B cell (primary cell): Measurements from ENCODE around the gene MYDGF. TPM values are rescaled to one million over a fixed set of nuclear protein-coding genes. Genes with fewer than 3 reads are reported as not detected.

ENCODE experiments used
- ATAC-seq: fragments of 200-7000 bp; cut with Tn5 transposase; one replicate; pipeline ENCODE4 v1.10.0; 2021; ENCODE audit warnings: low read depth, mild to moderate bottlenecking, moderate number of reproducible peaks, moderate library complexity
- CTCF ChIA-PET: fragments of 350-600 bp; sonication (Branson Sonifier 250); formaldehyde crosslinking; loops from one replicate; lab custom pipeline; 2021; ENCODE audit warnings: antibody characterized with exemption, inconsistent platforms; lab: Charles Lee
- POLR2A ChIA-PET: fragments of 350-600 bp; sonication (Branson Sonifier 250); formaldehyde crosslinking; loops from one replicate; lab custom pipeline; 2021; ENCODE audit warnings: antibody characterized with exemption; lab: Charles Lee
- DNase-seq: peaks from one replicate; pipeline ENCODE4 v3.0.0; 2013
- H2AFZ ChIP-seq: 2 replicates; pipeline ENCODE4 v1.6.1; 2012; ENCODE audit warnings: mild to moderate bottlenecking, low read depth, low read length; ENCODE audit not compliant: insufficient read depth, poor library complexity, severe bottlenecking
- H3K27ac ChIP-seq, 2 donors: 1 replicate in 1 of 2; 2 replicates in 1 of 2; pipeline ENCODE4 v1.5.1; 2012 to 2013; ENCODE audit warnings: low read length in 2 of 2, mild to moderate bottlenecking in 2 of 2, moderate library complexity in 1 of 2
- H3K27me3 ChIP-seq, 4 experiments: fragments of 200-600 bp in 1 of 4; sonication (generic) in 1 of 4; replicated peaks in 1 of 4; 1 replicate in 2 of 4; 2 replicates in 2 of 4; pipeline versions ENCODE4 v1.6.1 to v1.7.0; 2013 to 2016; ENCODE audit warnings: low read length in 3 of 4, mild to moderate bottlenecking in 2 of 4, mixed read lengths in 1 of 4, moderate library complexity in 1 of 4; ENCODE audit not compliant: insufficient read depth in 4 of 4, control insufficient read depth in 3 of 4; ENCODE audit errors: control extremely low read depth in 1 of 4
- H3K36me3 ChIP-seq, 2 experiments: replicated peaks in 1 of 2; 1 replicate in 1 of 2; 2 replicates in 1 of 2; pipeline versions ENCODE4 v1.6.1 to v1.7.1; 2013; ENCODE audit warnings: low read length in 1 of 2; ENCODE audit not compliant: insufficient read depth in 2 of 2, control insufficient read depth in 1 of 2; ENCODE audit errors: control extremely low read depth in 1 of 2, extremely low read depth in 1 of 2
- H3K4me1 ChIP-seq, 2 donors: fragments of 200-600 bp in 1 of 2; sonication (generic) in 1 of 2; 1 replicate in 1 of 2; 2 replicates in 1 of 2; pipeline versions ENCODE4 v1.5.1 to v1.6.1; 2013 to 2017; ENCODE audit warnings: low read length in 2 of 2; ENCODE audit not compliant: control insufficient read depth in 2 of 2, insufficient read depth in 2 of 2
- H3K4me2 ChIP-seq: replicated peaks from 2 replicates; pipeline ENCODE3; 2012; ENCODE audit warnings: mild to moderate bottlenecking, low read depth, low read length; ENCODE audit not compliant: poor library complexity, severe bottlenecking
- H3K4me3 ChIP-seq, 5 experiments: fragments of 200-600 bp in 1 of 5; sonication (generic) in 1 of 5; 1 replicate in 3 of 5; 2 replicates in 2 of 5; pipeline versions ENCODE4 v1.5.1 to v1.7.0; 2011 to 2016; ENCODE audit warnings: low read length in 4 of 5, mild to moderate bottlenecking in 4 of 5, low read depth in 2 of 5, control low read depth in 1 of 5, moderate library complexity in 1 of 5; ENCODE audit not compliant: insufficient read depth in 1 of 5; ENCODE audit errors: control extremely low read depth in 1 of 5, extremely low read depth in 1 of 5
- H3K79me2 ChIP-seq: fragments of 200-600 bp; sonication (generic); one replicate; pipeline ENCODE4 v1.6.0; 2016; ENCODE audit warnings: low read length; ENCODE audit not compliant: control insufficient read depth, insufficient read depth
- H3K9ac ChIP-seq: fragments of 200-600 bp; sonication (generic); 2 replicates; pipeline ENCODE4 v1.6.1; 2017; ENCODE audit warnings: mild to moderate bottlenecking, low read length, moderate library complexity
- H3K9me3 ChIP-seq, 3 donors: one replicate each; pipeline versions ENCODE4 v1.6.1 to v1.7.1; 2013; ENCODE audit warnings: low read length in 2 of 3; ENCODE audit not compliant: control insufficient read depth in 2 of 3, insufficient read depth in 1 of 3; ENCODE audit errors: control extremely low read depth in 1 of 3
- H4K20me1 ChIP-seq: 2 replicates; pipeline ENCODE4 v1.6.0; 2012; ENCODE audit warnings: mild to moderate bottlenecking, low read length; ENCODE audit not compliant: insufficient read depth, control insufficient read depth, poor library complexity, severe bottlenecking
- H3K27ac Mint-ChIP-seq: one replicate; pipeline ENCODE4 v1.8.0; 2021; ENCODE audit warnings: mixed read lengths
- H3K27me3 Mint-ChIP-seq: one replicate; pipeline ENCODE4 v1.8.0; 2021; ENCODE audit warnings: mixed read lengths
- H3K4me1 Mint-ChIP-seq: one replicate; pipeline ENCODE4 v1.8.0; 2021; ENCODE audit warnings: mixed read lengths
- H3K4me3 Mint-ChIP-seq: one replicate; pipeline ENCODE4 v1.8.0; 2021; ENCODE audit warnings: mixed read lengths
- H3K9me3 Mint-ChIP-seq: one replicate; pipeline ENCODE4 v1.8.0; 2022; ENCODE audit warnings: mixed read lengths; ENCODE audit not compliant: insufficient read depth
- EZH2 ChIP-seq: IDR thresholded peaks from 2 replicates; pipeline ENCODE4 v1.6.1; 2012; ENCODE audit warnings: borderline replicate concordance, low read depth, mild to moderate bottlenecking, moderate library complexity, low read length; ENCODE audit not compliant: insufficient read depth, poor library complexity, severe bottlenecking
- WGBS: methylation state at CpG from one replicate; pipeline ENCODE4 v1.1.5; 2013; ENCODE audit warnings: missing lambda C conversion rate; ENCODE audit not compliant: insufficient coverage; 5-methylcytosine and 5-hydroxymethylcytosine counted together
- intact Hi-C: fragments of 100-400 bp; cut with micrococcal nuclease; formaldehyde crosslinking; loops from one replicate; pipeline ENCODE4 v1.10.0; 2022
- polyA plus RNA-seq: library from polyadenylated mRNA; depleted of rRNA; stranded (reverse); fragments of >200 nt; gene quantifications from 2 replicates; pipeline ENCODE4 v1.2.3, GENCODE V29; 2012
- total RNA-seq, 2 donors: library from RNA; stranded (reverse); fragments of 120-200 nt in 1 of 2; gene quantifications; 1 replicate in 1 of 2; 2 replicates in 1 of 2; pipeline versions ENCODE4 v1.2.3 to v1.2.4, GENCODE V29; 2013 to 2022
- TF ChIP-seq, protein P1 (sequence below): fragments of 200-600 bp; IDR thresholded peaks from one replicate; pipeline ENCODE4 v1.8.0; 2022; ENCODE audit warnings: antibody characterized with exemption, mild to moderate bottlenecking

The MYDGF gene
- total and polyA plus RNA-seq, 2 donors (not counting 1 experiment from before 2014, with no cell fraction given), result 21.2 to 42.3 TPM

DNA sequence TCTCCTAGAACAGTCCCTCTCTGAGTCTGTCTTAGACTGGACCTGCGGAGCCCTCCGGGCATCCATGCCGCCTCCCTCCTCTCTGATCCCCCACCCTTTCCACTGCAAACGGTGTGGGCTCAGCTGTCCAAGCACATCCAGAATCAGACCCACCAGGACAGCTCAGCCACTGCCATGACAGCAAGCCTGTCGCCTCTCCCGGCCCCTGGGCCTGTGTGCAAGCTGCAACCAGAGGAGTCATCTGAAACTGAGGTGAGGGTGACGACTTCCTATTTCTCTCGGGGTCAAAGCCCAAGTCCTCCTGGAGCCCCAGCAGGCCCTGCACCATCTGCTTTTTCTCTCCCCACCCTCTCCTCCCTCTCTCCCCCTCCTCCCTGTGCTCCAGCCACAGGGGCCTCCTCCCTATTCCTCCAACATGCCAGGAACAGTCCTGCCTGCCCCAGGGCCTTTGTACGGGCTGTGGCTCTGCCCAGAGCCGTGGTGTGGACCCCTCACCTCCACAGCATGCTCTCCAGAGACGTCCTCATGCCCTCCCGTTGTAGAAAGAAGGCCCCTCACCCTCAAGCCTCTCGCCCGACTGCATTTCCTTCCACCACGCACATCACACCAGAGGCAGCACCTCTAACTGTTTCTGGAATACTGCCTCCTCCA, 23.5 kb upstream of the MYDGF start:
- Histone ChIP-seq H3K9me3 (no peaks in the 10 kb centered on the region), H3K4me1 (no peaks in the 10 kb centered on the region), H4K20me1 (no peaks in the 10 kb centered on the region), H3K9ac (no peak overlapping the region), H2AFZ (no peak overlapping the region), H3K79me2 (peaks cover 2% of the 10 kb centered on the region), H3K36me3 (peaks cover 0 to 85% of the 10 kb centered on the region in 2 experiments), H3K27ac (no peak overlapping the region), H3K4me3 (no peak overlapping the region), H3K4me2 (no peak overlapping the region), H3K27me3 (no peaks in the 10 kb centered on the region)
- Mint-ChIP-seq H3K4me1 (no peaks in the 10 kb centered on the region), H3K27ac (no peak overlapping the region), H3K27me3 (no peaks in the 10 kb centered on the region), H3K9me3 (no peaks in the 10 kb centered on the region), H3K4me3 (no peak overlapping the region)
- ChIA-PET CTCF (interaction anchor here (0.6 kb wide), 1 partner anchor 25 kb away, joined by 5 read pairs; no protein-coding TSS in a partner anchor), POLR2A (no interaction called here)
- TF ChIP-seq EZH2, result no peak
- TF ChIP-seq, protein P1, sequence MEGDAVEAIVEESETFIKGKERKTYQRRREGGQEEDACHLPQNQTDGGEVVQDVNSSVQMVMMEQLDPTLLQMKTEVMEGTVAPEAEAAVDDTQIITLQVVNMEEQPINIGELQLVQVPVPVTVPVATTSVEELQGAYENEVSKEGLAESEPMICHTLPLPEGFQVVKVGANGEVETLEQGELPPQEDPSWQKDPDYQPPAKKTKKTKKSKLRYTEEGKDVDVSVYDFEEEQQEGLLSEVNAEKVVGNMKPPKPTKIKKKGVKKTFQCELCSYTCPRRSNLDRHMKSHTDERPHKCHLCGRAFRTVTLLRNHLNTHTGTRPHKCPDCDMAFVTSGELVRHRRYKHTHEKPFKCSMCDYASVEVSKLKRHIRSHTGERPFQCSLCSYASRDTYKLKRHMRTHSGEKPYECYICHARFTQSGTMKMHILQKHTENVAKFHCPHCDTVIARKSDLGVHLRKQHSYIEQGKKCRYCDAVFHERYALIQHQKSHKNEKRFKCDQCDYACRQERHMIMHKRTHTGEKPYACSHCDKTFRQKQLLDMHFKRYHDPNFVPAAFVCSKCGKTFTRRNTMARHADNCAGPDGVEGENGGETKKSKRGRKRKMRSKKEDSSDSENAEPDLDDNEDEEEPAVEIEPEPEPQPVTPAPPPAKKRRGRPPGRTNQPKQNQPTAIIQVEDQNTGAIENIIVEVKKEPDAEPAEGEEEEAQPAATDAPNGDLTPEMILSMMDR, result no peak
- intact Hi-C loops, result no loop called here
- DNase-seq, result no peak
- ATAC-seq, result no peak
- WGBS, result 93% methylated on average over 14 of the region's 15 CpGs

DNA sequence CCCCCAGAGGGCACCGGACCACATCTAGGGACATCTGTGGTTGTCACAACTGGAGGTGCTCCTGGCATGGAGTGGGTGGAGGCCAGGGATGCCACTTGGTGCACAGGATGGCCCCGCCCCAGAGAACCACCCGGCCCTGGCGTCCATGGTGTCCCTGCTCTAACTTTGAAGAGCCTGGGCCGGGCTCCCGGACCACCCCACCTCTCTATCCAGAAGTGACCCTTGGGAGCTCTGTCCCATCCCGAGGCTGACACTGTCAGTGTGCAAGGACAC, 22.9 kb upstream of the MYDGF start:
- H3K4me2 ChIP-seq, result no peak overlapping the region
- no peak overlapping the region for H2AFZ ChIP-seq
- H3K36me3 ChIP-seq, result peaks cover 0 to 87% of the 10 kb centered on the region in 2 experiments
- POLR2A ChIA-PET, result no interaction called here
- H3K27me3 ChIP-seq, result no peaks in the 10 kb centered on the region
- no peaks in the 10 kb centered on the region for H3K4me1 ChIP-seq
- H4K20me1 ChIP-seq, result no peaks in the 10 kb centered on the region
- no peak overlapping the region for H3K9ac ChIP-seq
- no peaks in the 10 kb centered on the region for H3K4me1 Mint-ChIP-seq
- H3K4me3 Mint-ChIP-seq, result no peak overlapping the region
- H3K27me3 Mint-ChIP-seq, result no peaks in the 10 kb centered on the region
- CTCF ChIA-PET, result interaction anchor here (0.6 kb wide), 1 partner anchor 25 kb away, joined by 5 read pairs; no protein-coding TSS in a partner anchor
- TF ChIP-seq, protein P1, result no peak
- no peak for TF ChIP-seq EZH2
- no peak overlapping the region for H3K27ac Mint-ChIP-seq
- H3K27ac ChIP-seq, result no peak overlapping the region
- no peak for DNase-seq
- H3K4me3 ChIP-seq, result no peak overlapping the region
- intact Hi-C loops, result no loop called here
- no peaks in the 10 kb centered on the region for H3K9me3 Mint-ChIP-seq
- no peaks in the 10 kb centered on the region for H3K9me3 ChIP-seq
- H3K79me2 ChIP-seq, result peaks cover 2% of the 10 kb centered on the region
- ATAC-seq, result no peak
- WGBS, result 85% methylated on average over 7 of the region's 7 CpGs
